DMS114 treated with DMSO at 0.1 percent for 48 hours (cell line): Measurements from ENCODE around the gene LRRIQ4.

ENCODE experiments used
- DNase-seq: peaks from one replicate; lab custom pipeline; 2025; ENCODE audit not compliant: unreplicated experiment; lab: John Stamatoyannopoulos, UW

LRRIQ4 gene

GRCh38 chr3:169812332-169813235 lies at the start of gene LRRIQ4, which contains the start of gene LRRC34:
TSS of gene LRRIQ4 (plus strand) at chr3:169812870. CDS start at chr3:169821922, 9,052 bp downstream.
TSS of gene LRRC34 (minus strand) at chr3:169812904. CDS start at chr3:169812548, 356 bp downstream.
- no peak for DNase-seq

GRCh38 chr3:169764312-169764881 lies 48.3 kb upstream of the LRRIQ4 start:
- DNase-seq: no peak

GRCh38 chr3:169764882-169765612 lies 47.6 kb upstream of the LRRIQ4 start, which contains the start of gene TERC:
TSS of gene TERC (minus strand) at chr3:169765060.
- peak; percentile 81 for DNase-seq

GRCh38 chr3:169769287-169770181 lies 43.1 kb upstream of the LRRIQ4 start, which contains the start of gene ACTRT3:
TSS of gene ACTRT3 (minus strand) at chr3:169769561. CDS start at chr3:169769520, 41 bp downstream.
- peak; percentile 47 for DNase-seq

- peak; percentile 75 for DNase-seq
Measured at GRCh38 chr3:169771497-169772304, 41.0 kb upstream of the LRRIQ4 start.

GRCh38 chr3:169772305-169772896 lies 40.3 kb upstream of the LRRIQ4 start:
- peak; percentile 81 for DNase-seq

GRCh38 chr3:169772897-169773816 lies 39.5 kb upstream of the LRRIQ4 start, which contains the start of gene MYNN:
TSS of gene MYNN (plus strand) at chr3:169773396. CDS start at chr3:169774296, 900 bp downstream.
- peak; percentile 78 for DNase-seq

- no peak for DNase-seq
Measured at GRCh38 chr3:169774186-169774585, 38.5 kb upstream of the LRRIQ4 start.

- no peak for DNase-seq
Measured at GRCh38 chr3:169777822-169778221, 34.8 kb upstream of the LRRIQ4 start.

GRCh38 chr3:169780742-169781141 lies 31.9 kb upstream of the LRRIQ4 start:
- no peak for DNase-seq

GRCh38 chr3:169781209-169781855 lies 31.3 kb upstream of the LRRIQ4 start:
- no peak for DNase-seq

- DNase-seq: no peak
Measured at GRCh38 chr3:169787120-169787519, 25.6 kb upstream of the LRRIQ4 start.

- DNase-seq: no peak
Measured at GRCh38 chr3:169787791-169788190, 24.9 kb upstream of the LRRIQ4 start.

- DNase-seq: no peak
Measured at GRCh38 chr3:169790219-169790618, 22.5 kb upstream of the LRRIQ4 start.

- no peak for DNase-seq
Measured at GRCh38 chr3:169790687-169791429, 21.8 kb upstream of the LRRIQ4 start.

- no peak for DNase-seq
Measured at GRCh38 chr3:169792359-169792758, 20.3 kb upstream of the LRRIQ4 start.

- DNase-seq: no peak
Measured at GRCh38 chr3:169804681-169805080, 8.0 kb upstream of the LRRIQ4 start.
